H1 (cell line): ENCODE data around the gene ESPNL. TPM values are rescaled to one million over a fixed set of nuclear protein-coding genes. Genes with fewer than 3 reads are reported as not detected.

Experiments used
- ATF3 ChIP-seq: IDR thresholded peaks from 2 replicates; pipeline ENCODE4 v1.6.1; 2011; ENCODE audit warnings: low read depth, mild to moderate bottlenecking, low read length; ENCODE audit not compliant: insufficient read depth
- BRCA1 ChIP-seq: IDR thresholded peaks from 2 replicates; pipeline ENCODE4 v1.6.1; 2012; ENCODE audit warnings: low read depth, low read length, improper control_type of control experiment
- CBX5 ChIP-seq: fragments of 300-800, 300-1000 bp; sonication (generic); IDR thresholded peaks from 2 replicates; pipeline ENCODE4 v1.7.1; 2016; ENCODE audit warnings: antibody characterized with exemption, low read length, low read depth
- EGR1 ChIP-seq: IDR thresholded peaks from 2 replicates; pipeline ENCODE4 v1.6.1; 2011; ENCODE audit warnings: low read depth, low read length, borderline replicate concordance
- FOSL1 ChIP-seq: IDR thresholded peaks from 2 replicates; pipeline ENCODE4 v1.6.1; 2011; ENCODE audit warnings: mild to moderate bottlenecking, low read depth, low read length, moderate library complexity; ENCODE audit not compliant: insufficient read depth
- JUN ChIP-seq: IDR thresholded peaks from 2 replicates; pipeline ENCODE4 v1.6.1; 2011; ENCODE audit warnings: low read depth, mild to moderate bottlenecking, improper control_type of control experiment, low read length
- SRF ChIP-seq: IDR thresholded peaks from 2 replicates; pipeline ENCODE4 v1.6.1; 2011; ENCODE audit warnings: mild to moderate bottlenecking, low read depth, low read length, moderate library complexity
- TAF7 ChIP-seq: optimal IDR thresholded peaks from 2 replicates; pipeline ENCODE3; 2011; ENCODE audit warnings: low read depth, mild to moderate bottlenecking, inconsistent platforms, low read length, moderate library complexity, borderline replicate concordance
- YY1 ChIP-seq: IDR thresholded peaks from 2 replicates; pipeline ENCODE4 v1.6.1; 2011; ENCODE audit warnings: low read depth, mild to moderate bottlenecking, low read length
- polyA plus RNA-seq, 7 experiments: library from polyadenylated mRNA; depleted of rRNA in 3 of 7; stranded (reverse) in 5 of 7; unstranded in 2 of 7; fragments of >200 nt in 5 of 7; fragments of 200-250 nt in 2 of 7; gene quantifications; 1 replicate in 5 of 7; 2 replicates in 1 of 7; 4 replicates in 1 of 7; pipeline versions ENCODE4 v1.2.1 to v1.2.3, GENCODE V29; 2011 to 2013; ENCODE audit warnings: missing spikeins in 2 of 7, mixed read lengths in 2 of 7
- total RNA-seq: library from RNA; stranded (reverse); fragmentation: NEBNext Ultra II Directional; extraction: Animal tissue kit (Norgen Biotek cat#: 25700); gene quantifications from 2 replicates; pipeline ENCODE4 v1.2.1, GENCODE V29; 2021
- TF ChIP-seq, protein P1 (sequence below): fragments of 300-600 bp; sonication (generic); IDR thresholded peaks from 2 replicates; pipeline ENCODE4 v1.7.1; 2012; ENCODE audit warnings: low read length, moderate library complexity, mild to moderate bottlenecking, inconsistent platforms; ENCODE audit not compliant: insufficient replicate concordance

The ESPNL gene
- total and polyA plus RNA-seq, 2 of the 8 experiments (the other 6 are each of a cell fraction or from before 2014, with no cell fraction given), result 0.68 to 1.3 TPM

- TF ChIP-seq, protein P1, sequence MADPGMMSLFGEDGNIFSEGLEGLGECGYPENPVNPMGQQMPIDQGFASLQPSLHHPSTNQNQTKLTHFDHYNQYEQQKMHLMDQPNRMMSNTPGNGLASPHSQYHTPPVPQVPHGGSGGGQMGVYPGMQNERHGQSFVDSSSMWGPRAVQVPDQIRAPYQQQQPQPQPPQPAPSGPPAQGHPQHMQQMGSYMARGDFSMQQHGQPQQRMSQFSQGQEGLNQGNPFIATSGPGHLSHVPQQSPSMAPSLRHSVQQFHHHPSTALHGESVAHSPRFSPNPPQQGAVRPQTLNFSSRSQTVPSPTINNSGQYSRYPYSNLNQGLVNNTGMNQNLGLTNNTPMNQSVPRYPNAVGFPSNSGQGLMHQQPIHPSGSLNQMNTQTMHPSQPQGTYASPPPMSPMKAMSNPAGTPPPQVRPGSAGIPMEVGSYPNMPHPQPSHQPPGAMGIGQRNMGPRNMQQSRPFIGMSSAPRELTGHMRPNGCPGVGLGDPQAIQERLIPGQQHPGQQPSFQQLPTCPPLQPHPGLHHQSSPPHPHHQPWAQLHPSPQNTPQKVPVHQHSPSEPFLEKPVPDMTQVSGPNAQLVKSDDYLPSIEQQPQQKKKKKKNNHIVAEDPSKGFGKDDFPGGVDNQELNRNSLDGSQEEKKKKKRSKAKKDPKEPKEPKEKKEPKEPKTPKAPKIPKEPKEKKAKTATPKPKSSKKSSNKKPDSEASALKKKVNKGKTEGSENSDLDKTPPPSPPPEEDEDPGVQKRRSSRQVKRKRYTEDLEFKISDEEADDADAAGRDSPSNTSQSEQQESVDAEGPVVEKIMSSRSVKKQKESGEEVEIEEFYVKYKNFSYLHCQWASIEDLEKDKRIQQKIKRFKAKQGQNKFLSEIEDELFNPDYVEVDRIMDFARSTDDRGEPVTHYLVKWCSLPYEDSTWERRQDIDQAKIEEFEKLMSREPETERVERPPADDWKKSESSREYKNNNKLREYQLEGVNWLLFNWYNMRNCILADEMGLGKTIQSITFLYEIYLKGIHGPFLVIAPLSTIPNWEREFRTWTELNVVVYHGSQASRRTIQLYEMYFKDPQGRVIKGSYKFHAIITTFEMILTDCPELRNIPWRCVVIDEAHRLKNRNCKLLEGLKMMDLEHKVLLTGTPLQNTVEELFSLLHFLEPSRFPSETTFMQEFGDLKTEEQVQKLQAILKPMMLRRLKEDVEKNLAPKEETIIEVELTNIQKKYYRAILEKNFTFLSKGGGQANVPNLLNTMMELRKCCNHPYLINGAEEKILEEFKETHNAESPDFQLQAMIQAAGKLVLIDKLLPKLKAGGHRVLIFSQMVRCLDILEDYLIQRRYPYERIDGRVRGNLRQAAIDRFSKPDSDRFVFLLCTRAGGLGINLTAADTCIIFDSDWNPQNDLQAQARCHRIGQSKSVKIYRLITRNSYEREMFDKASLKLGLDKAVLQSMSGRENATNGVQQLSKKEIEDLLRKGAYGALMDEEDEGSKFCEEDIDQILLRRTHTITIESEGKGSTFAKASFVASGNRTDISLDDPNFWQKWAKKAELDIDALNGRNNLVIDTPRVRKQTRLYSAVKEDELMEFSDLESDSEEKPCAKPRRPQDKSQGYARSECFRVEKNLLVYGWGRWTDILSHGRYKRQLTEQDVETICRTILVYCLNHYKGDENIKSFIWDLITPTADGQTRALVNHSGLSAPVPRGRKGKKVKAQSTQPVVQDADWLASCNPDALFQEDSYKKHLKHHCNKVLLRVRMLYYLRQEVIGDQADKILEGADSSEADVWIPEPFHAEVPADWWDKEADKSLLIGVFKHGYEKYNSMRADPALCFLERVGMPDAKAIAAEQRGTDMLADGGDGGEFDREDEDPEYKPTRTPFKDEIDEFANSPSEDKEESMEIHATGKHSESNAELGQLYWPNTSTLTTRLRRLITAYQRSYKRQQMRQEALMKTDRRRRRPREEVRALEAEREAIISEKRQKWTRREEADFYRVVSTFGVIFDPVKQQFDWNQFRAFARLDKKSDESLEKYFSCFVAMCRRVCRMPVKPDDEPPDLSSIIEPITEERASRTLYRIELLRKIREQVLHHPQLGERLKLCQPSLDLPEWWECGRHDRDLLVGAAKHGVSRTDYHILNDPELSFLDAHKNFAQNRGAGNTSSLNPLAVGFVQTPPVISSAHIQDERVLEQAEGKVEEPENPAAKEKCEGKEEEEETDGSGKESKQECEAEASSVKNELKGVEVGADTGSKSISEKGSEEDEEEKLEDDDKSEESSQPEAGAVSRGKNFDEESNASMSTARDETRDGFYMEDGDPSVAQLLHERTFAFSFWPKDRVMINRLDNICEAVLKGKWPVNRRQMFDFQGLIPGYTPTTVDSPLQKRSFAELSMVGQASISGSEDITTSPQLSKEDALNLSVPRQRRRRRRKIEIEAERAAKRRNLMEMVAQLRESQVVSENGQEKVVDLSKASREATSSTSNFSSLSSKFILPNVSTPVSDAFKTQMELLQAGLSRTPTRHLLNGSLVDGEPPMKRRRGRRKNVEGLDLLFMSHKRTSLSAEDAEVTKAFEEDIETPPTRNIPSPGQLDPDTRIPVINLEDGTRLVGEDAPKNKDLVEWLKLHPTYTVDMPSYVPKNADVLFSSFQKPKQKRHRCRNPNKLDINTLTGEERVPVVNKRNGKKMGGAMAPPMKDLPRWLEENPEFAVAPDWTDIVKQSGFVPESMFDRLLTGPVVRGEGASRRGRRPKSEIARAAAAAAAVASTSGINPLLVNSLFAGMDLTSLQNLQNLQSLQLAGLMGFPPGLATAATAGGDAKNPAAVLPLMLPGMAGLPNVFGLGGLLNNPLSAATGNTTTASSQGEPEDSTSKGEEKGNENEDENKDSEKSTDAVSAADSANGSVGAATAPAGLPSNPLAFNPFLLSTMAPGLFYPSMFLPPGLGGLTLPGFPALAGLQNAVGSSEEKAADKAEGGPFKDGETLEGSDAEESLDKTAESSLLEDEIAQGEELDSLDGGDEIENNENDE, result no peak
- TF ChIP-seq SRF (no peak), BRCA1 (no peak), JUN (no peak), TAF7 (no peak), EGR1 (no peak), FOSL1 (no peak), ATF3 (no peak), YY1 (no peak), CBX5 (no peak)
- TF ChIP-seq, all 59 proteins: peak for 0
Observed at GRCh38 chr2:238084761-238085160, 15.4 kb upstream of the ESPNL start (continued).
